ENCODE results near the gene CNIH2.

DNA sequence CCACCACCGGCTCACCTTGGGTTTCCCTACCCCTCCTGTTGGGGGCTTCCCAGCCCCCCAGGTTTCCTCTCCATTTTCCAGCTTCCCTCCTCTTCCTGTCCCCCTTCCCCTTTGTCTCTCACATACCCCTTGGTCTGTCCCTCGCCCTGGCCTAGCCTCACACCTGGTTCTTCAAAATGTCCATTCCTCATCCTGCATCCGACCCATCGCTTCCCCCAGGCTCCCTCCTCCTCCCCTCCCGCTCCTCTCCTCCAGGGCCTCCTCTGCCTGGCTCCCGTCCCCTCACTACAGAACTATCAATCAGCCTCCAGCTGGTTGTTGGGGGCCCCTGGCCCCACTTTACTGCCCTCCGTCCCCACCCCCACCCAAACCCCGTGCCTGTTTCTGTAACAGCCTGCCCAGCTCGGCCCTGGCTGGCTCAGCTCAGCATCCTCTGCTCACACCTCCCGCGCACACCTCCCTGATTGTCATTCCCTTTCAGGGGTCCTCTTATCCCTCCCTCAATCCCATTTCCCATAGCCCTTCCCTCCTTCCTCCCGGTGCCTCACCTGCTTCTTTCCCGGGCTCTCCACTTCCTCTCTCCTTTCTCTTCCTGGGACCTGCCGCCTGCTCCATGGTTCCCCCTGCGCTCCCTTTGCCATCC, 1.2 kb downstream of the CNIH2 start:
- TF ChIP-seq POLR2A (IDR thresholded peaks at IDR 0.05), result no peak
- TF ChIP-seq, protein P1, sequence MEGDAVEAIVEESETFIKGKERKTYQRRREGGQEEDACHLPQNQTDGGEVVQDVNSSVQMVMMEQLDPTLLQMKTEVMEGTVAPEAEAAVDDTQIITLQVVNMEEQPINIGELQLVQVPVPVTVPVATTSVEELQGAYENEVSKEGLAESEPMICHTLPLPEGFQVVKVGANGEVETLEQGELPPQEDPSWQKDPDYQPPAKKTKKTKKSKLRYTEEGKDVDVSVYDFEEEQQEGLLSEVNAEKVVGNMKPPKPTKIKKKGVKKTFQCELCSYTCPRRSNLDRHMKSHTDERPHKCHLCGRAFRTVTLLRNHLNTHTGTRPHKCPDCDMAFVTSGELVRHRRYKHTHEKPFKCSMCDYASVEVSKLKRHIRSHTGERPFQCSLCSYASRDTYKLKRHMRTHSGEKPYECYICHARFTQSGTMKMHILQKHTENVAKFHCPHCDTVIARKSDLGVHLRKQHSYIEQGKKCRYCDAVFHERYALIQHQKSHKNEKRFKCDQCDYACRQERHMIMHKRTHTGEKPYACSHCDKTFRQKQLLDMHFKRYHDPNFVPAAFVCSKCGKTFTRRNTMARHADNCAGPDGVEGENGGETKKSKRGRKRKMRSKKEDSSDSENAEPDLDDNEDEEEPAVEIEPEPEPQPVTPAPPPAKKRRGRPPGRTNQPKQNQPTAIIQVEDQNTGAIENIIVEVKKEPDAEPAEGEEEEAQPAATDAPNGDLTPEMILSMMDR (IDR thresholded peaks at IDR 0.05), result no peak
- no peak for TF ChIP-seq EP300 (IDR thresholded peaks at IDR 0.05)
